SH-SY5Y (cell line): Measurements from ENCODE around the gene TRIM54.

Experiments used
- GATA2 ChIP-seq: IDR thresholded peaks from 2 replicates; pipeline ENCODE4 v1.6.1; 2011; ENCODE audit warnings: mild to moderate bottlenecking, low read depth, low read length
- GATA3 ChIP-seq: IDR thresholded peaks from 2 replicates; pipeline ENCODE4 v1.6.1; 2011; ENCODE audit warnings: low read depth, mild to moderate bottlenecking, low read length, moderate library complexity

TRIM54 gene

GRCh38 chr2:27281855-27282559, at the start of gene TRIM54:
TSS of gene TRIM54 (plus strand) at chr2:27282429. CDS start at chr2:27282732, 303 bp downstream.
- TF ChIP-seq GATA3 (no peak), GATA2 (no peak)

GRCh38 chr2:27233341-27233740, 48.9 kb upstream of the TRIM54 start:
- TF ChIP-seq GATA3 (no peak), GATA2 (no peak)

- TF ChIP-seq GATA3 (no peak), GATA2 (no peak)
These were observed 46.1 kb upstream of the TRIM54 start for GRCh38 chr2:27236136-27236535.

- TF ChIP-seq GATA3 = no peak
- no peak for TF ChIP-seq GATA2
These were observed 45.6 kb upstream of the TRIM54 start for GRCh38 chr2:27236626-27237025.

GRCh38 chr2:27237341-27237945, 44.8 kb upstream of the TRIM54 start:
- TF ChIP-seq GATA2 = no peak
- TF ChIP-seq GATA3 = no peak

- TF ChIP-seq GATA3 = no peak
- TF ChIP-seq GATA2 = no peak
These were observed 43.3 kb upstream of the TRIM54 start for GRCh38 chr2:27238976-27239375.

GRCh38 chr2:27240406-27240805, 41.8 kb upstream of the TRIM54 start:
- TF ChIP-seq GATA3 (no peak), GATA2 (no peak)

GRCh38 chr2:27241761-27242613, 40.2 kb upstream of the TRIM54 start:
- TF ChIP-seq GATA3 (no peak), GATA2 (no peak)

GRCh38 chr2:27242614-27242951, 39.6 kb upstream of the TRIM54 start:
- TF ChIP-seq GATA3 (no peak), GATA2 (no peak)

- TF ChIP-seq GATA3 (no peak), GATA2 (no peak)
These were observed 38.7 kb upstream of the TRIM54 start for GRCh38 chr2:27243391-27244130.

- no peak for TF ChIP-seq GATA3
- no peak for TF ChIP-seq GATA2
These were observed 37.1 kb upstream of the TRIM54 start for GRCh38 chr2:27245116-27245515.

GRCh38 chr2:27245626-27246025, 36.6 kb upstream of the TRIM54 start:
- TF ChIP-seq GATA3 = no peak
- TF ChIP-seq GATA2 = no peak

GRCh38 chr2:27247893-27248292, 34.3 kb upstream of the TRIM54 start:
- TF ChIP-seq GATA3 (no peak), GATA2 (no peak)

- TF ChIP-seq GATA2 (no peak), GATA3 (no peak)
These were observed 32.9 kb upstream of the TRIM54 start for GRCh38 chr2:27249159-27249890.
